Measurements from ENCODE around the gene LAMA4. TPM values are rescaled to one million over a fixed set of nuclear protein-coding genes. Genes with fewer than 3 reads are reported as not detected.

LAMA4 gene
- total and polyA plus RNA-seq, 4 experiments from 2014 or later: not detected

DNA sequence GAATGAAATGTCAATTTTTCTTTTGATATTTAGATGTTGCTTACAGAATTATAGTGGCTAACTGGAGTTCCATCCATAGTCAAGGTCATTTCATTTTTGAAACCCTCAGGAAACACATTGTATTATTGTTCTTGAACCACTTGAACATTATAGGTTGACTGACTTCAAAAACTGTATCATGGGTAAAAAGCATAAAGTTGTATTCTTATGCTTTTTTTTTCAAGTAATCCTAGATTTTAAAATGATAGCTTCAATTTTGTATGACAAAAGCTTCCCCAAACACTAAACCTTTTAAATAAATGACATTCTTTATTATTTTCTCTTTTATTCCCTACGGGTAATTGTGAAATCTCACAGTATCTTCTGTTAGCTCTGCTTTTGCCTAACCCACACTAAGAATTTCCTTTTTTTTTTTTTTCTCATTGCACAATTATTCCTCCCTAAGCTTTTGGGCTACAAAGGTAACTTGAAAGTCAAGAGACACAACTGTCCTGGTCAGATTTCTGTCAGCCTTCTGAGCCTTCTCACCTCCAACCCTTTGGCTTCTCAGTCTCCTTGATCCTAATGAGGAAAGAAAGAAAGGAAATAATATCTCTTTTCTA is 36.9 kb upstream of the LAMA4 start:
- H3K4me3 Mint-ChIP-seq: no peak overlapping the region
- H3K4me1 ChIP-seq (ENCODE audit: insufficient read depth, low read length): peaks cover 7% of the 10 kb centered on the region
- H3K36me3 ChIP-seq (ENCODE audit: insufficient read depth, low read length): no peaks in the 10 kb centered on the region
- H3K27me3 Mint-ChIP-seq: peaks cover 17 to 34% of the 10 kb centered on the region in 2 donors
- POLR2A ChIA-PET (ENCODE audit: partially characterized antibody): no interaction called here
- no peak for DNase-seq
- no peaks in the 10 kb centered on the region for H3K9me3 Mint-ChIP-seq
- no peak overlapping the region for H3K4me3 ChIP-seq (ENCODE audit: low read length in 2 of 2)
- H3K27ac ChIP-seq (ENCODE audit: low read depth, low read length): no peak overlapping the region
- peaks cover 8% of the 10 kb centered on the region for H3K27me3 ChIP-seq (ENCODE audit: insufficient read depth, low read length)
- H3K27ac Mint-ChIP-seq: no peak overlapping the region
- H3K9me3 ChIP-seq (ENCODE audit: control insufficient read depth in 1 of 2, low read length in 2 of 2): no peaks in the 10 kb centered on the region
- H3K4me1 Mint-ChIP-seq: peaks cover 9 to 11% (median 10%) of the 10 kb centered on the region in 4 donors
- intact Hi-C loops (cut with micrococcal nuclease): no loop called here
- CTCF ChIA-PET (ENCODE audit: partially characterized antibody): interaction anchor here (1.0 to 1.3 kb wide), 2 partner anchors 12 to 111 kb away, joined by 3 to 6 read pairs; no protein-coding TSS in a partner anchor
- no peaks in the 10 kb centered on the region for H3K36me3 Mint-ChIP-seq

GRCh38 chr6:112289038-112289566 is 34.7 kb upstream of the LAMA4 start:
- H3K9me3 ChIP-seq (ENCODE audit: control insufficient read depth in 1 of 2, low read length in 2 of 2): no peaks in the 10 kb centered on the region
- no peak overlapping the region for H3K27ac ChIP-seq (ENCODE audit: low read depth, low read length)
- intact Hi-C loops (cut with micrococcal nuclease): no loop called here
- POLR2A ChIA-PET (ENCODE audit: partially characterized antibody): no interaction called here
- H3K36me3 ChIP-seq (ENCODE audit: insufficient read depth, low read length): no peaks in the 10 kb centered on the region
- H3K4me1 Mint-ChIP-seq: peaks cover 14 to 18% (median 16%) of the 10 kb centered on the region in 4 donors
- H3K27me3 ChIP-seq (ENCODE audit: insufficient read depth, low read length): peaks cover 8% of the 10 kb centered on the region
- no peak overlapping the region for H3K27ac Mint-ChIP-seq
- CTCF ChIA-PET (ENCODE audit: partially characterized antibody): interaction anchor here (1.4 kb wide), 1 partner anchor 21 kb away, joined by 3 read pairs; no protein-coding TSS in a partner anchor
- peaks cover 13 to 26% of the 10 kb centered on the region in 2 donors for H3K27me3 Mint-ChIP-seq
- DNase-seq: no peak
- no peaks in the 10 kb centered on the region for H3K9me3 Mint-ChIP-seq
- no peak overlapping the region for H3K4me3 Mint-ChIP-seq
- H3K36me3 Mint-ChIP-seq: no peaks in the 10 kb centered on the region
- no peak overlapping the region for H3K4me3 ChIP-seq (ENCODE audit: low read length in 2 of 2)
- peaks cover 18% of the 10 kb centered on the region for H3K4me1 ChIP-seq (ENCODE audit: insufficient read depth, low read length)

DNA sequence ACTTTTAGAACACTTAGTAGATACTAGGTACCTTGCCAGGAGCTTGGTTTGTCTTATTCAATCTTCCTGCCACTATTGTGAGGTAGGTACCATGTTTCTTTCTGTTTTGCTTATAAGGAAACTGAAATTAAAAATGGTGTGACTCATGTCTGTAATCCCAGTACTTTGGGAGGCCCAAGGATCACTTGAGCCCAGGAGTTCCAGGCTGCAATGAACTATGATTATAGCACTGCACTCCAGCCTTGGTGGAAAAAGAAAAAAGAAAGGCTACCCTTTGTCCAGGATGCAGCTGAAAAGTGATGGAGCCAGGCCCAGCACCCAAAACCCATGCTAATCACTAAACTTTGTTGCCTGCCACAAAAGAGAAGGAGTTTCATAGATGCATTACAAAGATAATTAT is 34.1 kb upstream of the LAMA4 start:
- H3K4me3 ChIP-seq (ENCODE audit: low read length in 2 of 2): no peak overlapping the region
- no peak overlapping the region for H3K27ac Mint-ChIP-seq
- H3K4me1 ChIP-seq (ENCODE audit: insufficient read depth, low read length): peaks cover 18% of the 10 kb centered on the region
- H3K27ac ChIP-seq (ENCODE audit: low read depth, low read length): no peak overlapping the region
- H3K4me1 Mint-ChIP-seq: peaks cover 14 to 18% (median 16%) of the 10 kb centered on the region in 4 donors
- H3K9me3 ChIP-seq (ENCODE audit: control insufficient read depth in 1 of 2, low read length in 2 of 2): no peaks in the 10 kb centered on the region
- ChIA-PET POLR2A (ENCODE audit: partially characterized antibody) (no interaction called here), CTCF (ENCODE audit: partially characterized antibody) (no interaction called here)
- H3K9me3 Mint-ChIP-seq: no peaks in the 10 kb centered on the region
- H3K36me3 ChIP-seq (ENCODE audit: insufficient read depth, low read length): no peaks in the 10 kb centered on the region
- peaks cover 8% of the 10 kb centered on the region for H3K27me3 ChIP-seq (ENCODE audit: insufficient read depth, low read length)
- intact Hi-C loops (cut with micrococcal nuclease): no loop called here
- H3K27me3 Mint-ChIP-seq: peaks cover 13 to 24% of the 10 kb centered on the region in 2 donors
- H3K36me3 Mint-ChIP-seq: no peaks in the 10 kb centered on the region
- H3K4me3 Mint-ChIP-seq: no peak overlapping the region
- DNase-seq: no peak

DNA sequence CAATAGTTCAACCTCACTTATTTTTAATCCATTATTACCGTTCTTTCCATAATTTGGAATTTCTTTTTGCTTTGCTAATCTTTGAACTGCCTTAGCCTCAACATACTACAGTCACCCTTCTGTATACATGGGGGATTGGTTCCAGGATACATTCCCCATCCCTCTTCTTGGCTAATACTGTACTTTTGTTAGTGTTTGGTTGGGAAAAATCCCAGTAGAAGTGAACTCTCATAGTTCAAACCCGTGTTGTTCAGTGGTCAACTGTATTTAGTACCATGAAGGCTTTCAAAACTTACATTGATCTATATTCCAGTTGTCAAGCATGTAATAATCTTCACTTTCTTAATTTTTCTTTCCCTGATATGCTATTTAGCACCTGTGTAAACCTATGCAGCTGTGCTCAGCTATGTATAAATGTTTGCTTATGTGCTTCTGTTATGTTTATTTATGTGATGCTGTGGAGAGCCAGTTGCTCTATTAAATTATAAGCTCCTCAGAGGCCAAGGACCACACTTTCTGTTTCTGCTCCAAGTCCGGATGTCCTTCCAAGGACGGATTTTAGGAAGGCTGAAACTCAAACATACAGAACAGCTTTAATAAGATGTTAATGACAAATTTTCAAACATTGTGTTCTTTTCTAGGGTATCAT is 33.3 kb upstream of the LAMA4 start:
- no peak overlapping the region for H3K4me3 Mint-ChIP-seq
- intact Hi-C loops (cut with micrococcal nuclease): no loop called here
- Histone ChIP-seq H3K4me1 (ENCODE audit: insufficient read depth, low read length) (peaks cover 18% of the 10 kb centered on the region), H3K4me3 (ENCODE audit: low read length in 2 of 2) (no peak overlapping the region), H3K36me3 (ENCODE audit: insufficient read depth, low read length) (no peaks in the 10 kb centered on the region), H3K9me3 (ENCODE audit: control insufficient read depth in 1 of 2, low read length in 2 of 2) (no peaks in the 10 kb centered on the region), H3K27ac (ENCODE audit: low read depth, low read length) (no peak overlapping the region), H3K27me3 (ENCODE audit: insufficient read depth, low read length) (peaks cover 8% of the 10 kb centered on the region)
- no peak overlapping the region for H3K27ac Mint-ChIP-seq
- no peaks in the 10 kb centered on the region for H3K9me3 Mint-ChIP-seq
- ChIA-PET CTCF (ENCODE audit: partially characterized antibody) (no interaction called here), POLR2A (ENCODE audit: partially characterized antibody) (no interaction called here)
- peaks cover 17 to 28% of the 10 kb centered on the region in 2 donors for H3K27me3 Mint-ChIP-seq
- no peaks in the 10 kb centered on the region for H3K36me3 Mint-ChIP-seq
- H3K4me1 Mint-ChIP-seq: peaks cover 14 to 18% (median 16%) of the 10 kb centered on the region in 4 donors
- no peak for DNase-seq

GRCh38 chr6:112286500-112287144 is 32.3 kb upstream of the LAMA4 start:
- POLR2A ChIA-PET (ENCODE audit: partially characterized antibody): interaction anchor here (1.2 kb wide), 1 partner anchor 21 kb away, joined by 3 read pairs; no protein-coding TSS in a partner anchor
- intact Hi-C loops (cut with micrococcal nuclease): no loop called here
- CTCF ChIA-PET (ENCODE audit: partially characterized antibody): interaction anchor here (0.7 kb wide), 1 partner anchor 11 kb away, joined by 3 read pairs; no protein-coding TSS in a partner anchor
- Mint-ChIP-seq H3K9me3 (no peaks in the 10 kb centered on the region), H3K36me3 (no peaks in the 10 kb centered on the region), H3K27ac (no peak overlapping the region), H3K4me1 (peaks cover 14 to 18% (median 16%) of the 10 kb centered on the region in 4 donors), H3K4me3 (peak overlapping the region in 1 of 8 donors; percentile 23), H3K27me3 (peaks cover 13 to 22% of the 10 kb centered on the region in 2 donors)
- Histone ChIP-seq H3K27ac (ENCODE audit: low read depth, low read length) (no peak overlapping the region), H3K4me1 (ENCODE audit: insufficient read depth, low read length) (peaks cover 18% of the 10 kb centered on the region), H3K27me3 (ENCODE audit: insufficient read depth, low read length) (peaks cover under 1% of the 10 kb centered on the region), H3K4me3 (ENCODE audit: low read length in 2 of 2) (no peak overlapping the region), H3K36me3 (ENCODE audit: insufficient read depth, low read length) (no peaks in the 10 kb centered on the region), H3K9me3 (ENCODE audit: control insufficient read depth in 1 of 2, low read length in 2 of 2) (no peaks in the 10 kb centered on the region)
- DNase-seq: no peak

DNA sequence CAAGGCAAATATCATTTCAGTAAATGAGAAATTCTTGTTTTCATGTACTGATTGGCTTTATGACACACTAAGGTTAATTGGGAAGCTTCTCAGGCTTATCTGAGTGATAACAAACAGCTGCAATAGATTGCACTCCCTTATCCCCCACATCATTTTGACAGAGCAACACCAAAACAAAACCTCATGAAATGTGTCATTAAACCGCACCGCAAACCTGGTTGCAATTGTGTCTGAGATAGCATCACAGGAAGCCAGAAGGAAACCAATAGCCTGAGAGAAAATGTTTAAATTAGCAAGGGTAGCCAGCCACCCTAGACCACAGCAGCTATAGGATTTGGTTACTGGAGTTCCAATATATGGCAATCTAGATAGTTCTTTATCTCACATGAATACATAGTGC is 31.6 kb upstream of the LAMA4 start:
- CTCF ChIA-PET (ENCODE audit: partially characterized antibody): interaction anchor here (1.2 kb wide), 1 partner anchor 106 kb away, joined by 4 read pairs; no protein-coding TSS in a partner anchor
- Histone ChIP-seq H3K36me3 (ENCODE audit: insufficient read depth, low read length) (no peaks in the 10 kb centered on the region), H3K27ac (ENCODE audit: low read depth, low read length) (no peak overlapping the region), H3K27me3 (ENCODE audit: insufficient read depth, low read length) (no peaks in the 10 kb centered on the region), H3K4me3 (ENCODE audit: low read length in 2 of 2) (no peak overlapping the region), H3K9me3 (ENCODE audit: control insufficient read depth in 1 of 2, low read length in 2 of 2) (no peaks in the 10 kb centered on the region), H3K4me1 (ENCODE audit: insufficient read depth, low read length) (peaks cover 18% of the 10 kb centered on the region)
- H3K9me3 Mint-ChIP-seq: no peaks in the 10 kb centered on the region
- H3K4me1 Mint-ChIP-seq: peaks cover 14 to 18% (median 16%) of the 10 kb centered on the region in 4 donors
- intact Hi-C loops (cut with micrococcal nuclease): no loop called here
- peak; percentile 56 to 74 (median 67) for DNase-seq
- peak overlapping the region in 4 of 8 donors; percentile 6 to 10 (median 8) for H3K4me3 Mint-ChIP-seq
- POLR2A ChIA-PET (ENCODE audit: partially characterized antibody): interaction anchor here (1.2 kb wide), 1 partner anchor 20 kb away, joined by 3 read pairs; no protein-coding TSS in a partner anchor
- H3K27ac Mint-ChIP-seq: peak overlapping the region in 2 of 7 donors; percentile 2 to 28
- peaks cover 14 to 20% of the 10 kb centered on the region in 2 donors for H3K27me3 Mint-ChIP-seq
- H3K36me3 Mint-ChIP-seq: no peaks in the 10 kb centered on the region

GRCh38 chr6:112284603-112285002 is 30.2 kb upstream of the LAMA4 start:
- ChIA-PET POLR2A (ENCODE audit: partially characterized antibody) (no interaction called here), CTCF (ENCODE audit: partially characterized antibody) (no interaction called here)
- H3K9me3 ChIP-seq (ENCODE audit: control insufficient read depth in 1 of 2, low read length in 2 of 2): no peaks in the 10 kb centered on the region
- H3K27me3 ChIP-seq (ENCODE audit: insufficient read depth, low read length): no peaks in the 10 kb centered on the region
- H3K27ac ChIP-seq (ENCODE audit: low read depth, low read length): no peak overlapping the region
- H3K36me3 ChIP-seq (ENCODE audit: insufficient read depth, low read length): no peaks in the 10 kb centered on the region
- intact Hi-C loops (cut with micrococcal nuclease): no loop called here
- H3K4me3 ChIP-seq (ENCODE audit: low read length in 2 of 2): no peak overlapping the region
- Mint-ChIP-seq H3K27me3 (peaks cover 21 to 29% of the 10 kb centered on the region in 2 donors), H3K9me3 (no peaks in the 10 kb centered on the region), H3K4me1 (peaks cover 14 to 18% (median 16%) of the 10 kb centered on the region in 4 donors), H3K36me3 (no peaks in the 10 kb centered on the region), H3K27ac (no peak overlapping the region), H3K4me3 (no peak overlapping the region)
- DNase-seq: no peak
- peaks cover 18% of the 10 kb centered on the region for H3K4me1 ChIP-seq (ENCODE audit: insufficient read depth, low read length)
